ENCODE data around the gene DYSF.

Gene DYSF

DNA sequence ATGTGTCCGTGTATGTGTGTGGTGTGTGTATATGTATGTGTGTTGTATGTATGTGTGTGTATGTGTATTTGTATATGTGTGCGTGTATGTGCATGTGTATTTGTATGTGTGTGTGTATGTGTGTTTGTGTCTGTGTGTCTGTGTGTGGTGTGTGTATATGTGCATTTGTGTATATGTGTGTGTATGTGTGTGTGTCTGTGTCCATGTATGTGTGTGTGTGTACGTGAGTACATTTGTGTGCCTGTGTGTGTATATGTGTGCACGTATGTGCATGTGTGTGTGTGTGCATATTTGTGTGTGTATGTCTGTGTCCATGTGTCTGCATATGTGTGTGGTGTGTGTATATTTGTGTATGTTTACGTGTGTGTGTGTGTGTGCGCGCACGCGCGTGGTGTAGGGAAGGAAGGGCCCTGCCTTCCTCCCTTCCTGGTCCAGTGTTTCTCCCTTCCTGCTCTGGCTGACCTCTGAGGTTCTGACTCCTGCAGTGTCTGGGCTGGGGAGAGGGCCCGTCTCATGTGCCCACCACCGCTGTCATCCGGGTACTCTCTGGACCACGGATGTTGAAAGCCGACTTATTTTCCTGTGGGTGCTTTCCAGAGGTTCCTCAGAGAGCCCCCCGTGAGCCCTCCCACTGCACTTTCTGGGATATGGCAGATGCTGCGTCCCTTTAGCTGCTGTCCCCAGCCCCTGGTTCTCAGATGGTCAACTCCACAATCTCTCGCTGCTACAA, 209.5 kb downstream of the DYSF start:
- DNase-seq: no peak

DNA sequence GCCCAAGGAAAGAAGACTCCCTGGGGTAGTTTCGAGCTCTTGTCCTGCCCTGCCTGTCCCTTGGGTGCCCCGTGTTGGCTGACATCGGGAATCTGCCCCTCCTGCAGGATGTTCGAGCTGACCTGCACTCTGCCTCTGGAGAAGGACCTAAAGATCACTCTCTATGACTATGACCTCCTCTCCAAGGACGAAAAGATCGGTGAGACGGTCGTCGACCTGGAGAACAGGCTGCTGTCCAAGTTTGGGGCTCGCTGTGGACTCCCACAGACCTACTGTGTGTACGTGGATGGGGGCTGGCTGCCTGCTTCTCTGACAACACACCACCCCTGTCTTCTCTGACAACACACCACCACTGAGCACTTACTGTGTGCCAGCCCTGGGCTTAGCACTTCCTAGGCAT, 210.8 kb downstream of the DYSF start:
- no peak for DNase-seq

DNA sequence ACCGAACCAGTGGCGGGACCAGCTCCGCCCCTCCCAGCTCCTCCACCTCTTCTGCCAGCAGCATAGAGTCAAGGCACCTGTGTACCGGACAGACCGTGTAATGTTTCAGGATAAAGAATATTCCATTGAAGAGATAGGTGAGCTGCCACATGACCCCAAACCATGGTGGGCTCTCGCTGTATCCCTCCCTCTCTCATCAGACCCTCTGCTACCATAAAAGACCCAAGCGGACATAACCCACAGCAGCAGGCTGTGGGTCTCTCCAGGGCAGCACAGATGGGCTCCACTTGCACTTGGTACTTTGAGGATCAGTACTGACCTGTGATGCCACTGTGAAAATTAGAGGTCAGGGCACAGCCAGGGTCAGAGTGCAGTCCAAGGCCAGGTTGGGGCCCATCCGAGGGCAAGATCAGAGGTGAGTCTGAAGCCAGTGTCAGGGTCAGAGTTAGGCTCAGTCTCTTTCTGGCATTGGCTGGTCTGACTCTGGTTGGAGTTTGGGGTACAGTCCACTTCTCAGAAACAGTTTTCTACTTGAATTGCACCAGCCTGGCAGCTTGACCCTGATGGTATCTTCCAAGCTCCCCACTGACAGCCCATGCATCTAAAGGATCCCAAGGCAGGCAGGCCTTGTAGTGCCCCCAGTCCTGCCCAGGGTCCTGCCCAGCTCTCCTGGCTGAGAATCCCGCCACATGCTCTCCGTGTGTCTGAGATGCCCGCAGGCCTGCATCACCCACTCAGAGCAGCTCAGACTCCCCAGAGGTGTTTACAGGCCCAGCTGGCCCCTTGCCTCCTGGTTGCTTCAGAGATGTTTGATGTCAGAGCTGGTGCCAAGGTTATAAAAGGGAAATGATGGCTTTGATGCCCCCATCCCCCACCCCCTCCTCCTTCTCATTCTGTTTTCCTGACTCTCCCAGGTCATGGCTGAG, 212.1 kb downstream of the DYSF start:
- DNase-seq: no peak

DNA sequence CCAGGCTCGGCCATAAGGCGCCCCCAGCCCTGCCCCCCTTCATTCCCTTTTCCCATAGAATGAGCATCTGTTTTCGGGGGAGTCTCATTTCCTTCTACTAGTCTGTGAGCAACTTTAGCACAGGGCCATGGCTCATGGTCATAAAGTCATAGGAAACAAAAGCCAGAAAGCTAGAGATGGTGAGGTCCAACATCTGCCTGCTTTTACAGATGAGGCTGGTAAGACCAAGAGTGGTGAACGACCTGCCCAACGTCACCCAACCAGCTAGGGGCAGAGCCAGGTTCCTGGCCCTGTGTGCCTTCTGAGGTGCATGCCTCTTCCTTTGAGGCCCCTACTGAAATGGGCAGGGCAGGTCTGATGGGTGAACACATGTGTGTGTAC, 212.7 kb downstream of the DYSF start:
- no peak for DNase-seq

DNA sequence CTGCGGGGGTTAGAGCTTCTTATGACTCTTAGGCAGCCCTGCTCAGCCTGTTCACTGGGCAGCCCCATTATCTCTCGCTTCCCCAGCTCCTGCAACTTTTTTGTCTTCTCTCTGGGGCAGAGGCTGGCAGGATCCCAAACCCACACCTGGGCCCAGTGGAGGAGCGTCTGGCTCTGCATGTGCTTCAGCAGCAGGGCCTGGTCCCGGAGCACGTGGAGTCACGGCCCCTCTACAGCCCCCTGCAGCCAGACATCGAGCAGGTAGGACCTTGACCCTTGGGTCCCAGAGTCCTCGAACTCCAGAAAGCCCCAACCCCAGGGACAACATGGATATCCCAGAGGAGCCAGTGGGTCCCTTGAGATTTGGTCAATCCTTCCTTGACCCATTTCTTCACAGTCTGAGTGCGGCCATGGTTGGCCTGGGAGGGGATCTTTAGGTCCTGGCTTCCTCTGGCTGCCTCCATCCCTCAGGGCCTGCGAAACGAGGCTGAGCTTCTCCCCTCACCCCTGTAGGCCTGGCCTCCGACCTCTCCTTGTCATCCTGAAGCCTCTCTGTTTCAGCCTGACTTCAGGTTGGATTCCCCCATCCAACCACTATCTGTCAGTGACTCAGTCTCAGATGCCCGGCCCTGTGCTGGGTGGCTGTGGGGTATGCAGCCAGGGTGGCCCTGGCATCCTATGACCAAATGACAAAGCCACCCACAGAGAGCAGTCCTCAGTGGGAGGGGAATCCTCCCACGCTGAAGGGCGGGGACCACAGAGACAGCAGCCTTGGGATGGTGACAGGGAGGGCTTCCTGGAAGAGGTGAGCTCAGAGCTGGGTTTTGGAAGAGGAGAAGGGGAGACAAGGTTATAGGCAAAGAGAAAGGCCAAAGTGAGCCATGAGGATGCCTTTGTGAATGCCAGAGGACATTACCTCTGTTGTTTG, 214.2 kb downstream of the DYSF start:
- no peak for DNase-seq

DNA sequence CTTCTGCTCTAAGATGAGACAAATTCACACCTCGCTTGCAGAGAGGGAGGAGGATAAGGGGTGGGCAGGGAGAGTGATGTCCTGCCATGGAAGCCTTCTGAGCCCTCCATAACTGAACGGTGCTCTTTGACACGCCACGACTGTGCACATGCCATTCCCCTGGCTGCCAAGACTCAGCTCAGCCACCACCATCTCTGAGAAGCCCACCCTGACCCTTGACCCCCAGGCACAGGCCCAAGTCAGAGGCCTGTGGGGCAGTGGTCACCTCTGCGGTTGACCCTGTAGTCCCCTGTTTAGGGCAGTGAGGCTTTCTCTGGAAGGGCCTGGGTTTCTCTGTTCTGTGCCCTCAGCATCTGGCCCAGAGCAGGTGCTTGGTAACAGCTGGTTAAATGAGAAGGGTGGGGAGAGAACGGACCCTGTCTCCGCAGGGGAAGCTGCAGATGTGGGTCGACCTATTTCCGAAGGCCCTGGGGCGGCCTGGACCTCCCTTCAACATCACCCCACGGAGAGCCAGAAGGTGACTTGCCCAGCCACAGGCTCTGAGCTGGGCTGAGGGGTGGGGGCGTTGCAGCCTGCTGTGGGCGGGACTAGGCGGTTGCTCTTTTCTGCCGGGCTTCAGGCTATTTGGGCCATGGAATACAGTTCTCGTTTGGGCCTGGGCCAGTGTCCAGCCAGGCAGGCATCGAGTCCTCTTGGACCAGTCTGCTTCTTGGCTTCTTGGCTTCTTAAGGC, 215.1 kb downstream of the DYSF start:
- DNase-seq: no peak

DNA sequence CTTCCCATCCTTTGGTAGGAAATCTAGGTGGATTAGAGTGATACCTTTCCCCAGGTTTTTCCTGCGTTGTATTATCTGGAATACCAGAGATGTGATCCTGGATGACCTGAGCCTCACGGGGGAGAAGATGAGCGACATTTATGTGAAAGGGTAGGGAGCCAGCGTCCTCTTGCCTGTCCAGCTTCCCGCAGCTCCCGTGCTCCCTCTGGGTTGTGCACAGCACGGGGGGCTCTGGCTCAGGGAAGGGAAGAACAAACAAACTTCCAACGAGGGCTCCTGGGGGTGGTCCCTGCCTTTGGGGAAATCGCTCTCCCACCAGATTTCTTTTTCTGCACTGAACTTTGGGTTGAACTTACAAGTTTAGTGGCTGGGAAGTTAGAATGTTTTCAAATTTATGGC, 215.7 kb downstream of the DYSF start:
- no peak for DNase-seq

DNA sequence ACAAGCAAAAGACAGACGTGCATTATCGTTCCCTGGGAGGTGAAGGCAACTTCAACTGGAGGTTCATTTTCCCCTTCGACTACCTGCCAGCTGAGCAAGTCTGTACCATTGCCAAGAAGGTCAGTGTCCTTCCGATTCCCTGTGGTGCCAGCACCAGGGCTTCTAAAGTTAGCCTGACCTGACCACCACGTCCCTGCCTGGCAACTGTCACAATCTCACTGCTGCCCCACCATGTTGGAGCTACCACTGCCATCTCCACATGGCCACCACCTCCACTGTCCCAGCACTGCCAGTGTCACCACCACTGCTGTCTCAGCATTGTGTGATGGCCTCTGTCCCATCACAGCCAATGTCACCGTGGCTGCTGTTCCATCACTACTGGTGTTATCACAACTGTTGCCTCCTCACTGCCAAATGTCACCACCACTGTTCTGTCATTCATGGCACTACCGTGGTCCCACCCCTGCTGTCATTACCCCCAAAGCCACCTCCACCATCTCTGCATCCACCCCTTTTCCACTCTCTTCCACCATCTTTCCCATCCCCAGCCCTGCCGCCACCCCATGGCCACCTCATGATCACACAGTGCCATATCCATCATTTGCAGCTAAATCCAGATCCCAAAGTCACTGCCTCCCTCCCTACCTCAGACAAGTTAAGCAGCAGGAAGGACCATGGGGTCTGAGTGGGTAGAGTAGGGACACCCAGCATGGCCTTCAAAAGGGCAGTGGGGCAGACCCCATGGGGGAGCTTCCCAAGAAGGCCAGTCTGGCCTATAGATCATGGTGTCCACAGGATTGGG, 216.5 kb downstream of the DYSF start:
- no peak for DNase-seq

DNA sequence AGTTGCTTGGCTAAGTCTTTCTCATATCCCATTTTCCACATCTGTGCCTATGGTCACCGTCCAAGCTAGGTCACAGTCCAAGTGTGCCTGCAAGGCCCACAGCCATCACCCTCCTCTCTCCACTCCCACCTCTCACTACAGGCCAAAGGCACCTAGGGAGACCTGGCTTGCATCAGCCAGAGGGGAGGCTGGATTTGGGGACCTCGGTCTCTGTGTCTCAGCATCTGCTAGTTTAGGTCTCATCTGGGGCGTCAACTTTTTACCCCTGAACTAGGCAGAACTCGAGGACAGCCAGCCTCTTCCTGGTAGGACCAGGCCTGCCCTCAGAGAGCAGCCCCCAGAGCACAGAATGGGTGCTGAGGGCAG, 217.1 kb downstream of the DYSF start:
- DNase-seq: no peak

DNA sequence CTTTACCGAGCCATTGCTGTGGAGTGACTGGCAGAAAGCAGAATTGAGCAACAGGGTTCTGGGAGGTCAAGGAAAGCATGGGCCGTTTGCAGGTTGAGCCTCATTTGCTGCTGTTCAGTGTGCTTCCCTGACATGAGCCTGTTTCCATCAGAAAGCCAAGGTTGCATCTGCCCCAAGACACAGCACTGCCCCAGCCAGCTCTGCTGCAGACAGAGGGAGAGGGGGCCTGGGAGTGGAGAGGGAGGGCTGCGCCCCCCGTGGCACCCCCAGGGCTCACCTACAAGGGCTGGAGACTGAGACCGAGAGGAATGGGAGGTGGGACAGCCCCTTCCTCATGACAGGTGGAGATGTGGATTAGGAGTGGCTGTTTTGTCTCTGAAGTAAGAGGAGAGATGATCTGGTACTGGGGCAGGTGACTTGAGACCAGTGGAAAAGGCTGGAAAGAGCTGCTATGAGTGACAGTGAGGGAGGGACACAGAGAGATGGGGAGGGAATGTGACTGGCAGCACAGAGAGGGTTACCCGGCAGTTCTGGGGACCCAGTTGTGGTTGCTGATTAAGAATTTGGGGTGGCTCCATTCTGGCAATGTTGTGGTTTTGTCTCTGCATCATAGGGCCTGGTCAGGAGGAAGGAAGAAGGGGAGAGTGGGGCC, 218.0 kb downstream of the DYSF start:
- DNase-seq: no peak

DNA sequence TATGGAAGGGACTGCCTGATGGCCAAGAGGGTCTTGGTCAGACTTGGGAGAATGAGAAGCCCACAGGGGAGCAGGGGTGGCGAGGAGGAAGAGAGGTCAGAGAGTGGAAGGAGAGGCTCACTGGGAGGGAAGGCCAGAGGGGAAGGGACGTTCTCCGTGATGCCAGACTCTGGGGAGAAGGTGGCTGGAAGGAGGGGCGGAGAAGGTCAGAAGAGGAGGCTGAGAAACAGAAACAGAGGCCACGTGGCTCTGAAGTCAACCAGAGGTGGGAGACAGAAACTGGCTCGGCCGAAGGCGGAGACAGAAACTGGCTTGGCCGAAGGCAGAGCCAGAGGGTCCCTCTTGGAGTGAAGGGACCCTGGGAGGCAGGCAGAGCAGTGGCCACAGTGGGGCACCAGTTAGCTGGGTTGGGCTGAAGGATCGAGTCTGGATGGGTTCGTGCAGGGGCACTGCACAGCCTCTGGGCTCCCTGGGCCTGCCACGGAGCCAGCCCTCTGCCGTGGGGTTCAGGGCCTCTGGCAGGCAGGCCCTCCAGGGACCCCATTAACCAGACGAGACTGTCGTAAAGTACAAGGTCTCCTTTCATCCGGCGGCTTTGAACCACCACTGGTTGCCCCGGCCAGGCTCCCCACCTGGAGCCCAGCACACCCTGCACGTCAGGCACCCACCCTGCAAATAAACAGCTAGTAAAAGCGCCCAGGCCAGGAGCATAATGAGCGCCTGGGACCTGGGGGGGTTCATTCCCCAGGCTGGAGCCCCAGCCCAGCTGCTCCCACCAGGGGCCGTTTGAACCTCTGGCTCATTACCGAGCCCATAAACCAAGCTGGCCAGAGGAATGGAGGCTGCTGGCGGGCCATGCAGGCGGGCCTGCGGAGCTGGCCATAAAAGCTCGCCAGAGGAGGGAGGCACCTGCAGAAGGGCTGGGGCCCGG, 218.8 kb downstream of the DYSF start:
- no peak for DNase-seq

DNA sequence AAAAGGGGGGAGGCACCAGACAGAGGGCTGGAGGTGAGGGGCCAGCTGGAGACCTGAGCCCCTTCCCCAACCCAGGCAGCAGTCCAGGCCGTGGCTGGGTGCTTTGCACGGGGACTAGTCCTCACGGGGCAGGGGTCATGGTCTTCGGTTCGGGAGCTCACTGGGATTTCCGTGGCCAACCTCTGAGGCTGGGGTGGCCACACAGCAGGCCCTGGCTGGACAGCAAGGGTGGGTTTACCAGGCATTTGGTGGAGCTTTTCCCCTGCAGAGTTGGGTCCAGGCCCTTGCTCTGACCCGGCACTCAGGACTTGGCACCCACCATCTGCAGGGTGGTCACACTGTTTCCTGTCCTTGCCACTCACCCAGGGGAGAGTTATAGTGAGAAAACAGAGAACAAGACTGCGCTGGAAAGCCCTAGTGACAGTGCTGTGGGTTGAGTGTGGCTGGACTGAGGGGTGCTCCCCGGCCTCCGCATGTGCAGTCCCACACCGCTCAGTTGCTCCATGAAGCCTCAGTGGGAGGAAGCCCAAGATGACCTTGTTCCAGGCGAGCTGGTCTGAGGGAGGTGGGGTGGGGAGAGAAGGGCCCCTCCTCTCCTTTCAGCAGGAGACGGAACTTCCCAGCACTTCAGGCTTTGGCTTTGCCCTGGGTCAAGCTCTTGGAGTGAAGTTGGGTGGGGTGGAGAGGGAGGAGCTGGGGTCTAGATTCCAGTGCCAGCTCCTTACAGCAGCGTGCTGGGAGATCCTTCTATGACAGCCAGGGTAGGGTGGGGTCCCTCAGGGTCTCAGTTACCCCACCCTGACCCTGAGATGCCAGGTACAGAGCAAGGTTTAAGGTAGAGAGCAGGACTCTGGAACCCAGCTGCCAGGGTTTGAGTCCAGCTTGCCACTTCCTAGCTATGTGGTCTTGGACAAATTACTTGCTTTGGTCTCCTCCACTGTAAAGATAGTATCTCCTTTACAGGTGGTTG, 219.8 kb downstream of the DYSF start:
- DNase-seq: no peak

DNA sequence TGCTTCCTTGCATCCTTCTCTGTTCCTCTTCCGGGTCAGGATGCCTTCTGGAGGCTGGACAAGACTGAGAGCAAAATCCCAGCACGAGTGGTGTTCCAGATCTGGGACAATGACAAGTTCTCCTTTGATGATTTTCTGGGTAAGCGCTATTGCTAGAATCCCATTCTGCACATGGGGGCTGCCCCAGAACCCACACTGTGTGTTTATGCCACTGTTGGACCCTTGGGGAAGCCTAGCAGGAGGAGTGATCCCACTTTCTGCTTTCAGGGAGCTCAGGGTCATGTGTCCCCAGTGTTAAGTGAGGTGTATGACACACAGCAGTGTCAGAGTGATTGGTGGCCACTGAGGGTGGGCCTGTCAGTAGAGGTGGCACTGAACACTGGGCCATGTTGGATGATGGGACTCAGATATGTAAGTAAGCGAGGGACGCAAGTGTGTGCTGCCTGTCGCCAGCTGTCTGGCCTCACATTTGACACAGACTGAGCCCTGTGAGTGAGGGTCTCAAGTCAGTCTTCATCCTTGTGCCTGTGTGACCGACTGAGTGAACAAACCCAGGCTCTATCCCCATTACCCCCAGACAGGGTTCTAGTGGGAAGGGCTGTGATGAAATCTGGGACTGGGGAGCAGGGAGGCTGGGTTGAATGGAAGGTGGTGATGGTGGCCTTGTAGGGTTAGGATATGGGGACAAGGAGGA, 220.9 kb downstream of the DYSF start:
- no peak for DNase-seq

DNA sequence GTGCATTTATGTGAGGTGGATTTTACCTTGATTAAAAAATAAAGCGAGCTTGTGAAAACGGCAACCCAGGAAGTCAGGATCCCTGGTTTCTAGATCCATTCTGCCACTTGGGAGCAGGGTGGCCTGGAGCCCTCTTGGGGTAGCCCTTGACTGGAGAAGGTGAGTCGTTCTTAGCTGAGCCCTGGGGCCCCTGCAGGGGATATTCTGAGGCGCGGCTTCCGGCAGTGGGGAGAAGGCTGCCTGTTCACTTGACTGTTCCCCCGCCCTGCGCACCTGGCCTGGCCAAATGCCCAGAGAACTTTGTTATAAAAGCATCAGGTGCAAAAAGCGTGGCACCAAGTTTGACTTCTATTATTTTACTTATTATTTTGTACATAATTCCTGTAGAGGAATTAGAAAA, 221.9 kb downstream of the DYSF start:
- no peak for DNase-seq

DNA sequence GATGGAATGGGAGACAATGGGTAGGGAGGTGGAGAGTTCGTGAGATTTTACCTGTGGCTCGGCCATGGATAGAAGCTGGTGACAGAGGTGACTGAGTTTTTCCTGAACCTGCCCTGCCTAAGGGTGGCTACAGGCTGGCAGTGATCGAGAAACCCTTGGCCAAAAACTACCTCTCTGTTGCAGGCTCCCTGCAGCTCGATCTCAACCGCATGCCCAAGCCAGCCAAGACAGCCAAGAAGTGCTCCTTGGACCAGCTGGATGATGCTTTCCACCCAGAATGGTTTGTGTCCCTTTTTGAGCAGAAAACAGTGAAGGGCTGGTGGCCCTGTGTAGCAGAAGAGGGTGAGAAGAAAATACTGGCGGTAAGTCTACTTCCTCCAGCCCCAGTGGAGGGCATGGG, 225.5 kb downstream of the DYSF start:
- no peak for DNase-seq

DNA sequence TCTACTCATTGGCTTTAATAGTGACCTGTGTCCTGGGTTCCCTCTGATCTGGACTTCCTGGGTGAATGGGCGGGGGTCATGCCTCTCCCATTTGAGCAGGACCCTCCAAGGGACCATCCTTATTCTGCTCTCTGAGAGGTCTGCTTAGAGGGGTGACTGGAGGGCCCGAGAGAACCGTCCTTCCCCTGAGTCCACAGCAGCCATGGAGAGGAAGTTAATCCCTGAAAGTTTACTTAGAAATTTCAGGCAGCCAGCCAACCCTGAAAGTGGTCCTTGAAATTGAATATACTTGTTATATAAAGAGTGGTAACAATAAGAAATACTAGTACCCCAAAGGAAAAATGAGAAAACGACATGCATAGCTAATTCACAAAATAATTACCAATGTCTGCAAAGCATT, 226.1 kb downstream of the DYSF start:
- DNase-seq: no peak

DNA sequence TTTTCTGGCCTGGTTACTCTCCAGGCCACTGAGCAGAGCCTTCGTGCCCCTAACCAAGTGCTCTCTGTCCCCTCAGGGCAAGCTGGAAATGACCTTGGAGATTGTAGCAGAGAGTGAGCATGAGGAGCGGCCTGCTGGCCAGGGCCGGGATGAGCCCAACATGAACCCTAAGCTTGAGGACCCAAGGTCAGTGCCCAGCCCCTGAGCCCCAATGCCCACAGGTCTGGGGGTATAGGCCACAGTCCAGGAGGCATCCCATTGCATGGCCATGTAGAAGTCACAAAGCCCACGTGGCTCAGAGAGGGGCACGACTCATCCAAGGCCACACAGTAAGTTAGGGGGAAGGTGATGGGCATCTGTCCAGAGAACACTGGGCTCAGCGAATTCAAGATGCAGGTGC, 227.6 kb downstream of the DYSF start:
- DNase-seq: no peak

DNA sequence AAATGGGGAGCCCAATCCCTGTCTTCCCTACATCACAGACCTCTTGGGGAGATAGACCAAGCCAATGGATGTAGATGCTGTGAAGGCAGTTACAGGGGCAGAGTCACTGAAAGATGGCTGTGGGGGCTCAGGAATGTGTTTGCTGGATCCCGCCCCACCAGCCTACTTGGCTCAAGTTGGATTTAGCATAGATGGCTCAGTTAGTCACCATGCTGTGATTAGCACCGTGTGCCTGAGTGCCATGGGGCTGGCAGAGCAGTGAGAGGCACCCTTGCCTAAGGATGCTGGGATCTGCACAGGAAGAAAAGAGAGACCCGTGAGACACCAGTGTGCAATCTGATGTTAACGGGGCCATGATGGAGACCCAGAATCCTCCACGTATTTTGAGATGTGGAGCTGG, 228.3 kb downstream of the DYSF start:
- DNase-seq: no peak

All from activated CD4-positive, alpha-beta T cell treated with anti-CD3 and anti-CD28 coated beads, Interleukin-2, amount 50 U/mL, for 48 hours (primary cell).